Activated CD8-positive, alpha-beta memory T cell treated with anti-CD3 and anti-CD28 coated beads, Interleukin-2, amount 50 U/mL, for 1 hour (primary cell): ENCODE data around the gene NRCAM.

ENCODE experiments used
- DNase-seq: peaks from one replicate; pipeline ENCODE4 v3.0.0-alpha.2; 2020; ENCODE audit errors: extremely low read depth

NRCAM gene

DNA sequence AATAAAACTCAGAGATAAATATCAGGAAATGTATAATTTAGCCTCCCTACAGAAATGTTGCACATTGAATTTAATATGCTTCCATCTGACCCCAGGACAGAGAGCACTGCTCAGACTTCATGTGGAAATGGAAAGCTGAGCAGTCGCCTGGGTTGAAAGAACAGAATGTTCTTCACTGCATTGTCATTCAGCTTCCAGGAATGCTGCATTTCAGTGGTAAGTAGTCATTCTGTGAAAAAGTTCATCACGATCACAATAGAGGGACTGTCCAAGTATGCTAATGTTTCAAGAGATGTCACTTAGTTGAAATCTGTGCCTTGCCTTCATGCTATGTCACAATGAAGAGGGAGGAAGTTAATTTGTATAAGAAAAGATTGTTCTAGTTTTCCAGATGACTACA, 147.3 kb downstream of the NRCAM start:
- DNase-seq, result no peak

DNA sequence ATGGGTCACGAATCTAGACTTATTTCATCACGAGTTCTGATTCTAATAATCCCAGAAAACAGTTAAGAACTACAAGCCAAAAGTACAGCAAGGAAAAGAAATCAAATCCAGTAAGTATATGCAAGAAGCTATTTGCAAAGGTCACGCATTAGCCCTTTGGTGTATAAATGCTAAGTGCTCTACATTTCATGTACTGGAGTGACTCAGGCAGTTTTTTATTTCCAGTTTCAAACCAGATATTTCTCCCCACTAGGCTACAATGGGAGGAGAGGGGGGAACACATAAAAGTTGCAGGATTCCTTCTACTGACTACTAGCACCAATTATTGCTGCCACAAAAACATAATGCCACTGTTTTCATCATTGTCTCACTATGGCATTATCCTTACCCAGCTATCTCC, 148.0 kb downstream of the NRCAM start:
- no peak for DNase-seq

DNA sequence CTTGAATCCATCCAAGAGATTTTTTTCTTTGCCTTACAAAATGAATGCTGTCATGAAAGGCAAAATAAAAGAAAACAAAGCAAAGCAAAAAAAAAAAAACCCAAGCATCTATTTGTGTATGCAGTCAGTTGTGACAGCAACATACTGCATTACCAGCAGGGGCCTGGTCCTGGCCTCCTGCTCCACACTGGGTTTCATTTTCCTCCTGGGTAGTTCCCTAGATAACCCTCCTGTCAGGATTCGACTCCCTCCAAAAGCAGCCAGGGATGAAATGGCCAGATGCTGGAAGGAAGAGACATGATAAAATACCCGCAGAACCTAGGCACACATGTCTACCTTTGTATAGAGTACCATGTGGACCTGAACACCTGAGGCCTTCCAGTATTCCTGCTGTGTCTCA, 148.6 kb downstream of the NRCAM start:
- DNase-seq, result no peak

- DNase-seq, result no peak
These were observed 149.0 kb downstream of the NRCAM start for GRCh38 chr7:108307194-108307593.

DNA sequence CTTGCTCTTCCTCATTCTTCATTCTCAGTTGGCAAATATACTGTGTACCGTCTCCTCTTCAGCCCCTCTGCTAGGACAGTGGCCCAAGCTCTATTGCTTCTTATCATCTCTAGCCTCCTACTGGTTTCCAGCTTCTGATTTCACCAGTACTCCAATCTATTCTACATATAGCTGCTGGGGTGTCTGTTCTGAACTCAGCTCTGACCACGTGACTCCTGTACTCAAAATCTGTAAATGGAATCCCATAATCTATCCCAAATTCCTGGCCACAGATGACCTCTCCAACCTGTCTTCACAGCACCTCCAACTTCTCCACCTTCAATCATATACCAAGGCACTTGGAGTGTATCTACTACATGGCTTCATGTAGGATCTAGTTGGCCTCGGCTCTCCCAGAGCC, 152.9 kb downstream of the NRCAM start:
- no peak for DNase-seq

DNA sequence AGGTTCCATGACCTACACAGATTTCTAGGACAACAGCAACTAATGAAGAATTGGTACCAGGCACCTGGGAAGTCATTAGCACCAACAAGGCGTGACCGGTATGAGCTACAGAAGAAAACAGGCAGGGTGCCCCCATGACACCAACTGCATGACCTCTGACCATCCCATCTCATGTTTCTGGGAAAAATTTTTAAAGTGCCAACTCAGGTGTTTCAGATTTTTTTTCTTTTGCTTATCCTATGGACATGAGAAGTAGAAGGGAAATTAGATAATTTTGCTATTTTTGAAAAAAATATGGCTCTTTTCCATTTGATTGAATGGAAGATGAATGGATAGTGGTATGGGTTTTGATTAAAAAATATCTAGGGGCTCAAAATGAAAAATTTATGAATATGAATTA, 154.8 kb downstream of the NRCAM start:
- no peak for DNase-seq

DNA sequence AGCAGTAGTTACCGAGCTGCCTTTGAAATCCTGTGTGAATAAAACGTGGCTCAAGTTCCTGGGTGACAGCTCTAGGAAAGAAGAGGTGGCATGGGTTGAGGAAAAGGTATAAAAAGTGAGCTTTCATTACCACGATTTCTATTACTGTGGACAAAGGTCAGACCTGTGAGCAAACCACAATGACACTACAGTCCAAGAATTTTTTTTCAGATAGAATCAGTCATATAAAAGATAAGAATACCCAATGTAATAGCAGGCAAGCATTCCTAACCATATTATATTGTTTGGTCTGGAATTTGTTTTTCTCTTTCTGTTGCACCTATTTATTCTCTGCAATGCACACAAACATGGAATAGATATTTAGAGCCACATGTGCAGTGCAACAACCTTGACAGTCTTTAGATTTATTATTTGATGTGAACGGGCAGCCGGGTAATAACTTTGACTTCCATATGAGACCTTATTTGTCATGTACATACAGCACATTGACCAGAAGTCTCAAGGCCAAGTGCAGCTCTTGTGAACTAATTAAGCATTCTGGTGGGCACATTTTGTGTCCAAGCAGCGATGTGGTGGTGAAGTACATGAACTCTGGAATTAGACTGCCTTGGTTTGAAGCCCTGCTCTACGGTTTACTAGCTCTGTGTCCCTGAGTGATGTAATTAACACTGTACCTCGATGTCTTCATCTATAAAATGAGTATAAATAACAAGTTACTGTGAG, 156.8 kb downstream of the NRCAM start:
- DNase-seq, result no peak

DNA sequence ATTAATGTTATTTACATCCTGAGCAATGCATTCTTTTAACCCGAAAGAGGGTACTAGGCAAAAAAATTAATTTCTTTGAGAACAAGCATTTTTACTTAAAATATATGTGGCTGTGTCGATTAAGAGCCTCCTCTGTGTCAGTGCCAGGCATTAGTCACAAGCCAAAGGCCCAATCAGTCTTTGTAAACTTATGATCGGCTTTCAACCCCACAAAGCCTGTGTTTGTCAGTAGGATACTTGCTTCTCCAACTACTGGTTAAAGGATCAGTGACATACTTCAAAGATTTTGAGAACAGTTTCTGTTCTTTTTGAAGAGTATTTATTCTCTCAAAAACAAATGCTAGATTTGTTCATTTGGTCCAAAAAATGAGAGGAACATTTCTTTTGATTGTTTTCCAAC, 159.3 kb downstream of the NRCAM start:
- no peak for DNase-seq

DNA sequence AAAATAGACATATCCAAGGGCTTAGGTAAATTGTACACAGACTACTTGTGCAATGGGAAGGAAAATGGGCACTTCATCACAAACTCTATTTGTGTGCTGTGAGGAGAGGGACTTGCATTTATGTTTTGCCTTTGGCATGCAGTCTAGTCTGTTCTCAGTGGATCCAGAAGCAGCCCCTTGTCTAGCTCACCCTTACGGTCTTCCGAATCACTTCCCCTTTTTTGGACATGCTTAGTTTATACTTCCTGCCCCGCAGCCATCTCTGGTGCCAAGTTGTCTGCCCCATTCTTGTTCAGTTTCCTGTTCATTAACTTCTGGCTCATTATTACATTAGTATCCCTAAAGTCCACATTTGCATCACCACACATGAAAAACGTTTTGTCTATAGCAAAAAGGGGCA, 161.6 kb downstream of the NRCAM start:
- DNase-seq, result no peak

- DNase-seq, result no peak
These were observed 163.1 kb downstream of the NRCAM start for GRCh38 chr7:108293149-108293612.

- no peak for DNase-seq
These were observed 163.7 kb downstream of the NRCAM start for GRCh38 chr7:108292541-108292940.

GRCh38 chr7:108291791-108292440, 164.3 kb downstream of the NRCAM start:
- no peak for DNase-seq

- no peak for DNase-seq
These were observed 165.1 kb downstream of the NRCAM start for GRCh38 chr7:108291152-108291508.

DNA sequence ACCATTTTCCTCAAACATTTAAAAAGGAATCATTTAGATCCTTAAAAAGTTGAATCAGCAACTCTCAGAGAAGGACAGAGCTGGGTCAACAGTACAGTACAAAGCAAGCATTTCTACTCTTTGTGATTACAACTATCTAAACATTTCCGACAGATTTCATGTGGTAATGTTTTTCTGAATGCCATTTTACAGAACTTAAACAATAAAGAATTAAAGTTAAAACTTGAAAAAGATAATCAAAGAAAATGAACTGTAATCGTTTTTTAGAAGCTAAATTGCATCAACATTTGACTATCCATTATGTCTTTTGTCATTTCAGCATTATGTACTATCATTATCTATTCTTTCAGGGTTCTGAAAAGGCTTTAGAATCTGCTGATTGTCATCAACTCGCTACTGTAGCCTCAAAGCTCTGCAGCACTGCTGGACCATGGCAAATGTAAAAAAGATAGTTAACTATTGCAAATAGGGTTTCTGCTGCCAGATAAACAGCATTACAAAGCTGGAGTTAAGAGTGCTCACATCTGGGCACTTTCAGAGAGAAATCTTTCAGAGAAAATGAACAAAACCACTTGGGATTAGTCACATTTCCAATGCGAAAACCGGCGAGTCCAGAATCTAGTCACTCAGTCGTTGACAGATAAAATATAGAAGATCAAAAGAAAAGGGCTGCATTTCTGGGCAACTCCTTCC, 165.6 kb downstream of the NRCAM start:
- DNase-seq, result no peak

DNA sequence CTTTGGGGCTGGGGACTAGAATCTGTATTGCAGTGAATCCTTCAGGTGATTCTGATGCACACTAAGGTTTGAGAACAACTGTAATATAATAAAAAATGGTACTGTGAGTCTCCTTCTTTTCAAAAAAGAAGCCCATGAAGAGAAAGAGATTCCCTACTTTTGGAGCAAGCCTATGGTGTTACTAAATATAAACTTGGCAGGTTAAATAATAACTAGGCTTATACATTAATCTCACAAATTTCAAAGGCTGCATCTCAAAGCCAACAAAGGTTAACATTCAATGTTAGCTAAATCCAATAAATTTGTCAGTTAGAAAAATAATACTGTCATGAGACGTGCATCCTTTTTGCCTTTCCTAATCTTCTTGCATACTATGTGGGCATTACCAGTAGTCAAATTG, 166.4 kb downstream of the NRCAM start:
- no peak for DNase-seq

DNA sequence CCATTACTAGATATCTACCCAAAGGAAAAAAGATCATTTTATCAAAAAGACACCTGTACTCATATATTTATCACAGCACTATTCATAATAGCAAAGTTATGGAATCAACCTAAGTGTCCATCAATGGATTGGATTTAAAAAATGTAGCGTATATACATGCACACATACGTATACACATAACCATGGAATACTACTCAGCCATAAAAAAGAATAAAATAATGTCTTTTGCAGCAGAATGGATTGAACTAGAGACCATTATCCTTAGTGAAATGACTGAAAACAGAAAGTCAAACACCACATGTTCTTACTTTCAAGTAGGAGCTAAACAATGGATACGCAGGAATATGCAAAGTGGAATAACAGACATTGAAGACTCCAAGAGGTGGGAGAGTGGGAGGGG, 168.4 kb downstream of the NRCAM start:
- no peak for DNase-seq

GRCh38 chr7:108286290-108286904, 169.8 kb downstream of the NRCAM start:
- DNase-seq, result no peak

DNA sequence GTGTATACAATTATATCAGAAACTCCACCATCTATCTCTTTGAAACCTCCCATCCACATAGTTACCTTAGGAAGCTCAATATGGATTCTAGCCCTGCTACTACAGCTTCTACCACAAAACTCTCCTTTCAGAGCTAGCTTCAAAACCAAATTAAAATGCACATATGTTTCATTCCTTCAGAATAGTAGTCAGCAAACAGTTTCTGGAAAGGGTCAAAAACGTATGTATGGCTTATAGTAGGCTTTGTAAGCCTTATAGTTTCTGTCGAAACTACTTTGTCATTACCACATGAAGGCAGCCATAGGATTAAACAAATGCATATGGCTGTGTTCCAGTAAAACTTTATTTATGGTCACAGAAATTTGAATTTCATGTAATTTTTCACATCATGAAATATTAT, 170.5 kb downstream of the NRCAM start:
- DNase-seq, result no peak

- DNase-seq, result no peak
These were observed 171.2 kb downstream of the NRCAM start for GRCh38 chr7:108285003-108285368.

DNA sequence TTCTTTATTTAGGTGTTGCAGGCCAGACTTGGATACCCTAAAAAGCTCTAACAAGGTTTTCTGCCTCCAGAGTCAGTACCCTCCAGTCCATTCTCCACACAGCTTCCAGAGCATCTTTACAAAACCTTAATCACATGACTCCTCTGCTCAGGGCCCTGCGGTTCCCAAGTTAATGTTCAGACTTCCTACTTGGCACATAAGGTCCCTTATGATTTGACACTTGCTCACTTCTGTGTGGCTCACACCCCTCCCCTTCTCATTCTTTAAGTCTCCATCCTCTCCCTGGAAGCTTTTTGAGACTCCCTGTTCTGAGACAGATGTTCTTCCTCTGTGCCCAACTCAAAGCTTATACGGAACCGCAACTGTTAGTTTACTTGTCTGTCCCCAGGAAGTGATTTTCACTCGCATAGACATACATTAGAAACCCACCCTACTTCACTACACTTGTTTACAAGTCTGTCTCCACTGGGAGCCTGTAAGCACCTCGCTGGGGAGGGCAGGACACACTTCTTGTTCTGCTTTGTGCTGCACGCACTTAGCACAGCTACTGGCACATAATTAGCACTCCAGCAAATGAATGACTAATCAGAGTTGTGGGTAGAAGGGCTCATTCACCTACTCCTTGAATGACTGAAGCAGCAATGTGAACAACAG, 171.8 kb downstream of the NRCAM start:
- DNase-seq, result no peak

DNA sequence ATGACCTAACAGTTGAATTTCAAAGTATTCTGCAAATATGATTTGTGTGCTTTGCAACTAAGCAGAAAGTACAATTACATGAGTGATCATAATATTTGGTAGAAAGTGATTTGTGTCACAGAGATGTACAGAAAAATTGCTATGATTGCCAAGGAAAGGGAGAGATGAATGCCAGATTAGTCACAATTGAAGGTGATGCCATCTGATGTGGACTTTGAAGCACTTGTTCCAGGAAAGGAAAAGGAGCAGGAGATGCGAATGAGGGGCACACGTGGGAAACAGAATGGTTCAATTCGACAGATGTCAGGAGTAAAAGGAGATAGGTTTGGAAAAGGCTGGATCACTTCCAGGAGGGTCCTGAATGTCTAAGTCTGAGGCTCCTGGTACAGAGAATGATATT, 173.0 kb downstream of the NRCAM start:
- no peak for DNase-seq

- no peak for DNase-seq
These were observed 173.7 kb downstream of the NRCAM start for GRCh38 chr7:108282427-108282996.
